CD4-positive, alpha-beta T cell (primary cell): ENCODE data around the gene HCFC1R1. TPM values are rescaled to one million over a fixed set of nuclear protein-coding genes. Genes with fewer than 3 reads are reported as not detected.
"Not testable (repeated sequence)": the region's sequence is repeated elsewhere in the genome, so short reads cannot be mapped to it uniquely, and the experiment has no call there.

Experiments used
- ATAC-seq: fragments of 200-7000 bp; cut with Tn5 transposase; one replicate; pipeline ENCODE4 v1.10.0; 2022; ENCODE audit warnings: mild to moderate bottlenecking; ENCODE audit not compliant: poor library complexity
- CTCF ChIA-PET: fragments of 350-600 bp; sonication (Branson Sonifier 250); formaldehyde crosslinking; loops from one replicate; lab custom pipeline; 2021; ENCODE audit warnings: antibody characterized with exemption, inconsistent platforms; lab: Charles Lee
- POLR2A ChIA-PET: fragments of 350-600 bp; sonication (Branson Sonifier 250); formaldehyde crosslinking; loops from one replicate; lab custom pipeline; 2021; ENCODE audit warnings: antibody characterized with exemption, inconsistent platforms; lab: Charles Lee
- DNase-seq, 14 experiments: peaks; one replicate each; pipeline ENCODE4 v3.0.0-alpha.2; 2013 to 2020; ENCODE audit warnings: mixed read lengths in 2 of 14
- H3K27ac ChIP-seq, 2 donors: one replicate each; pipeline versions ENCODE4 v1.5.1 to v1.7.0; 2013; ENCODE audit warnings: low read length in 2 of 2, low read depth in 1 of 2, mild to moderate bottlenecking in 1 of 2
- H3K27me3 ChIP-seq, 2 experiments: 1 replicate in 1 of 2; 2 replicates in 1 of 2; pipeline versions ENCODE4 v1.6.1 to v1.7.0; 2013; ENCODE audit warnings: low read length in 2 of 2, control low read depth in 1 of 2, mild to moderate bottlenecking in 1 of 2, moderate library complexity in 1 of 2; ENCODE audit not compliant: insufficient read depth in 2 of 2, control insufficient read depth in 1 of 2
- H3K36me3 ChIP-seq: one replicate; pipeline ENCODE4 v1.6.1; 2013; ENCODE audit warnings: low read length, control low read depth; ENCODE audit not compliant: insufficient read depth
- H3K4me1 ChIP-seq: one replicate; pipeline ENCODE4 v1.6.1; 2013; ENCODE audit warnings: low read length, control low read depth; ENCODE audit not compliant: insufficient read depth
- H3K4me3 ChIP-seq: one replicate; pipeline ENCODE4 v1.5.1; 2013; ENCODE audit warnings: mild to moderate bottlenecking, low read length, moderate library complexity
- H3K9me3 ChIP-seq, 2 experiments: 1 replicate in 1 of 2; 2 replicates in 1 of 2; pipeline versions ENCODE4 v1.6.1 to v1.7.0; 2013; ENCODE audit warnings: low read length in 2 of 2, mild to moderate bottlenecking in 2 of 2, control low read depth in 1 of 2, moderate library complexity in 1 of 2; ENCODE audit not compliant: control insufficient read depth in 1 of 2, insufficient read depth in 1 of 2
- H3K27ac Mint-ChIP-seq: one replicate; pipeline ENCODE4 v1.8.0; 2020; ENCODE audit warnings: mixed read lengths
- H3K27me3 Mint-ChIP-seq: one replicate; pipeline ENCODE4 v1.8.0; 2021; ENCODE audit warnings: mixed read lengths
- H3K36me3 Mint-ChIP-seq: one replicate; pipeline ENCODE4 v1.8.0; 2021; ENCODE audit warnings: low read depth, mixed read lengths
- H3K4me1 Mint-ChIP-seq: one replicate; pipeline ENCODE4 v1.8.0; 2021; ENCODE audit warnings: low read depth, mixed read lengths
- H3K4me3 Mint-ChIP-seq: one replicate; pipeline ENCODE4 v1.8.0; 2020; ENCODE audit warnings: mild to moderate bottlenecking, mixed read lengths
- H3K9me3 Mint-ChIP-seq: one replicate; pipeline ENCODE4 v1.8.0; 2020; ENCODE audit warnings: mixed read lengths
- intact Hi-C, 2 experiments: fragments of 100-400 bp; cut with DNase I in 1 of 2; cut with micrococcal nuclease in 1 of 2; formaldehyde crosslinking; loops; one replicate each; pipeline versions ENCODE4 v1.15.1 to v1.9.0; 2023 to 2025; cut with DNase I, micrococcal nuclease
- polyA plus RNA-seq, 2 donors: library from polyadenylated mRNA; unstranded; fragments of 120-200 nt; gene quantifications; one replicate each; pipeline ENCODE4 v1.2.1, GENCODE V29; 2013
- total RNA-seq, 174 experiments: library from RNA in 2 of 174; stranded (reverse) in 2 of 174; gene quantifications; one replicate each; pipeline ENCODE4 v1.2.3 and lab custom pipeline; 2021 to 2026
- TF ChIP-seq, protein P1 (sequence below): fragments of 200-600 bp; IDR thresholded peaks from one replicate; pipeline ENCODE4 v1.8.0; 2022; ENCODE audit warnings: antibody characterized with exemption, mild to moderate bottlenecking

The HCFC1R1 gene, protein sequence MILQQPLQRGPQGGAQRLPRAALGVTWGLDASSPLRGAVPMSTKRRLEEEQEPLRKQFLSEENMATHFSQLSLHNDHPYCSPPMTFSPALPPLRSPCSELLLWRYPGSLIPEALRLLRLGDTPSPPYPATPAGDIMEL
- 10 to 100 TPM in 1 of 2 experiments, 1 to 10 TPM in 1; 8.9 to 11.0 TPM for total RNA-seq
- polyA plus RNA-seq (2013, experiment 1 of 2) = 26.0 TPM
- polyA plus RNA-seq (2013, experiment 2 of 2) = 28.3 TPM
- 2.8 to 17.5 (median 9.0) reads per million in 172 experiments for total RNA-seq (lab: John Stamatoyannopoulos, UW)

DNA sequence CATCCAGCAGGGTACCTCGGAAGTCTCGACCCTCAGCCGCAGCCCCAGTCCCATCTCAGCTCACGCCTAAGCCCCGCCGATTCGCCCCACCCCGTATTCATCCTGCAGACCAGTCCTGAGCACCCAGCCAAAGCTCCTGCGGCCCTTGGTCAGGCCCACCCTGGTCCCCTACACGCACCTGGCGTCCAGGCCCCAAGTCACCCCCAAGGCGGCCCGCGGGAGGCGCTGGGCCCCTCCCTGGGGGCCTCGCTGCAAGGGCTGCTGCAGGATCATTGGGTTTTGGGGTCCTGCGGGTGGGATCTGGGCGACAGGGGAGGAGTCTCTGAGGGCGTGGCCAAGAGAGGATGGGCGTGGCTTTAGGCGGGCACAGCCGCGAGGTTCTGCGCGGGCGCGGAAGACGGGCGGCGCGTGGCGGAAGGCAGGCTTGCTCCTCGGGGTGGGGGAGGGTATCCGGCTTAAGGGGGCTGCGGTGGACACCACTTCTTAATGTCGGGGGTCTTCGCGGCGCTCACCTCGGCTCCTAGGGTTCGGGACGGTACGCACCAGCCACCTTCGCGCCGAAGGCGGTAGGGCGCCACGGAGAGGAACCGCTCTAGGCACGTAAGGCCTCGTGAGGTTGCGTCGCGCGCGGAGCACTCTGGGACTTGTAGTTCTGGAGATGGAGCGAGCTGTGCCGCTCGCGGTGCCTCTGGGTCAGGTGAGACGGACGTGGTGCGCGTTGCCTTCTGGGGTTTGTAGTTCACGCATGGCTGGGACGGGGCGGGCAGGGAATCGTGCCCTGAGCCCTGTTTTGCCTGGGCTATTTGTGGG is at the start of gene HCFC1R1, which contains the start of gene THOC6:
Gene HCFC1R1, minus strand, starts transcription at position 274 of the 810 bp plus-strand sequence. Its CDS starts 1 bp downstream, at position 273.
Gene THOC6, plus strand, starts transcription at position 367 of the 810 bp plus-strand sequence. Its CDS starts 292 bp downstream, at position 659.
- H3K4me1 ChIP-seq = peaks cover 77% of the 10 kb centered on the region
- Mint-ChIP-seq H3K36me3 (peaks cover 22% of the 10 kb centered on the region), H3K9me3 (no peaks in the 10 kb centered on the region), H3K4me3 (peak within 1 kb of the TSS; percentile 66), H3K27me3 (peaks cover 1% of the 10 kb centered on the region), H3K27ac (peak within 1 kb of the TSS; percentile 78), H3K4me1 (peaks cover 51% of the 10 kb centered on the region)
- H3K27me3 ChIP-seq = peaks cover 0 to 4% of the 10 kb centered on the region in 2 experiments
- H3K4me3 ChIP-seq = peak within 1 kb of the TSS; percentile 78
- TF ChIP-seq, protein P1, sequence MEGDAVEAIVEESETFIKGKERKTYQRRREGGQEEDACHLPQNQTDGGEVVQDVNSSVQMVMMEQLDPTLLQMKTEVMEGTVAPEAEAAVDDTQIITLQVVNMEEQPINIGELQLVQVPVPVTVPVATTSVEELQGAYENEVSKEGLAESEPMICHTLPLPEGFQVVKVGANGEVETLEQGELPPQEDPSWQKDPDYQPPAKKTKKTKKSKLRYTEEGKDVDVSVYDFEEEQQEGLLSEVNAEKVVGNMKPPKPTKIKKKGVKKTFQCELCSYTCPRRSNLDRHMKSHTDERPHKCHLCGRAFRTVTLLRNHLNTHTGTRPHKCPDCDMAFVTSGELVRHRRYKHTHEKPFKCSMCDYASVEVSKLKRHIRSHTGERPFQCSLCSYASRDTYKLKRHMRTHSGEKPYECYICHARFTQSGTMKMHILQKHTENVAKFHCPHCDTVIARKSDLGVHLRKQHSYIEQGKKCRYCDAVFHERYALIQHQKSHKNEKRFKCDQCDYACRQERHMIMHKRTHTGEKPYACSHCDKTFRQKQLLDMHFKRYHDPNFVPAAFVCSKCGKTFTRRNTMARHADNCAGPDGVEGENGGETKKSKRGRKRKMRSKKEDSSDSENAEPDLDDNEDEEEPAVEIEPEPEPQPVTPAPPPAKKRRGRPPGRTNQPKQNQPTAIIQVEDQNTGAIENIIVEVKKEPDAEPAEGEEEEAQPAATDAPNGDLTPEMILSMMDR = no peak
- peak within 1 kb of the TSS; percentile 80 to 96 for H3K27ac ChIP-seq
- ATAC-seq (peak; percentile 76), DNase-seq (peak; percentile 90 to 99 (median 95))
- H3K36me3 ChIP-seq = peaks cover 20% of the 10 kb centered on the region
- H3K9me3 ChIP-seq = peaks cover 0 to 1% of the 10 kb centered on the region in 2 experiments
- ChIA-PET CTCF (interaction anchor here (0.7 to 5.1 kb wide), 4 partner anchors 8 to 156 kb away, joined by 3 to 35 read pairs (median 5); no protein-coding TSS in a partner anchor), POLR2A (interaction anchor here (0.6 to 2.3 kb wide), 10 partner anchors 8 to 377 kb away, joined by 4 to 8 read pairs (median 5); partner anchors contain the start of genes ZNF174, ZNF213 and ZSCAN32)
- intact Hi-C loops = loop anchor here in 1 of 2 experiments (10.0 kb wide), 1 partner anchor 431 kb away; no protein-coding TSS in a partner anchor

DNA sequence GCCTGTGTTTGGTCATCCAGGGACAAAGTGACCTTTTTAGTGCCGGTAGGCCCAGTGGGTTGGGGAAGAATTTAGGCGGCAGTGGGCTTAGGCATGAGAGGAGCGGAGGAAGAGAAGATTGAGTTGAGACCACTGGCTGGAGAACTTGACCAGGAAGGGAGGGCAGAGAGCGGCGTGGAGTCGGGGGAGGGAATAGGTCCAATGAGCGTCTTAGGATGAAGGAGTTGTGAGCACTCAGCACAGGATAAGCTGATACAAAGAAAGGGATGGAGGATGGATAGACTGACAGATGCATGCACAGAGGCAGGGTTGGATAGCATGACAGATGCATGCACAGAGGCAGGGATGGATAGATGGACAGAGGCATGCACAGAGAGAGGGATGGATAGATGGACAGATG is 49.7 kb upstream of the HCFC1R1 start:
- Mint-ChIP-seq H3K27me3 (no peaks in the 10 kb centered on the region), H3K4me1 (peaks cover 91% of the 10 kb centered on the region), H3K27ac (peak overlapping the region; percentile 95), H3K4me3 (peak overlapping the region; percentile 47), H3K9me3 (no peaks in the 10 kb centered on the region), H3K36me3 (peaks cover 20% of the 10 kb centered on the region)
- no peaks in the 10 kb centered on the region for H3K9me3 ChIP-seq
- peaks cover 16% of the 10 kb centered on the region for H3K36me3 ChIP-seq
- POLR2A ChIA-PET = interaction anchor here (1.0 to 5.9 kb wide), 5 partner anchors 8 to 55 kb away, joined by 3 to 137 read pairs (median 58); partner anchors contain the start of genes IL32 and ZSCAN10
- ATAC-seq = no peak
- peak overlapping the region; percentile 20 for H3K4me3 ChIP-seq
- H3K27me3 ChIP-seq = no peaks in the 10 kb centered on the region
- CTCF ChIA-PET = no interaction called here
- H3K27ac ChIP-seq = peak overlapping the region in 1 of 2 donors; percentile 50
- DNase-seq = no peak
- TF ChIP-seq, protein P1 = no peak
- peaks cover 99% of the 10 kb centered on the region for H3K4me1 ChIP-seq
- intact Hi-C loops = no loop called here

DNA sequence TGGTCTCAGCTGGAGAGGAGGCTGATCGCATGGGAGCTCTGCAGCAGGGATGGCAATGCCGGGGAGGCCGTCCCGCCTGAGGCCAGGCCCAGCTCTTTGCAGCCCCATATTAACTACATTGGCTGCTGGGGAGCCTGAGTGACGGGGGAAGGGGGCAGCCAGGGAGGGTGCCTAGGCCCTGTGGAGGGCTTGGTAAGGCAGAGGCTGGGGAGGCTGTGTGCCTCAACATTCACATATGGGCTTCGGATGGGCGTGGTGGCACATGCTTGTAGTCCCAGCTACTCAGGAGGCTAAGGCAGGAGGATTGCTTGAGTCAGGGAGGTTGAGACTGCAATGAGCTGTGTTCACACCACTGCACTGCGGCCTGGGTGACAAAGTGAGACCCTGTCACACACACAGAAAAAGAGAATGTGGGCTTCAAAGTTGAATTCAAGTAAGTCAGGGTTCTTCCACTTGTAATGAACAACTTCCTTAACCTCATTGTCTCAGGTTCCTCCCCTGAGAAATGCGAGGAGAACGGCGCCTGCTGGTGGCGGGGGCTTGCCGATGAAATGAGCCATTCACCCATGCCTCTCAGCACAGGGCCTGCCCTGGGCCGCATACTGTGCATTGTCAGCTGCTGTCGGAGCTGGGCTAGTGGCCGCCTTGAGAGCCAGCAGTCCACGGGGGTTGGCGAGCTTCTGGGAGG is 49.0 kb upstream of the HCFC1R1 start:
- H3K9me3 ChIP-seq, H3K9me3 Mint-ChIP-seq, H3K27me3 Mint-ChIP-seq, H3K27me3 ChIP-seq, intact Hi-C loops, H3K4me3 ChIP-seq: not testable (repeated sequence)
- peak overlapping the region; percentile 47 for H3K4me3 Mint-ChIP-seq
- H3K27ac ChIP-seq = peak overlapping the region in 1 of 2 donors; percentile 50
- POLR2A ChIA-PET = interaction anchor here (1.0 to 5.3 kb wide), 4 partner anchors 13 to 57 kb away, joined by 3 to 58 read pairs (median 8); partner anchors contain the start of gene ZSCAN10
- ATAC-seq (peak; percentile 14), DNase-seq (peak in 4 of 14 experiments; percentile 39 to 76 (median 70))
- H3K36me3 ChIP-seq = peaks cover 23% of the 10 kb centered on the region
- peaks cover 27% of the 10 kb centered on the region for H3K36me3 Mint-ChIP-seq
- peaks cover 99% of the 10 kb centered on the region for H3K4me1 ChIP-seq
- H3K4me1 Mint-ChIP-seq = peaks cover 90% of the 10 kb centered on the region
- peak overlapping the region; percentile 95 for H3K27ac Mint-ChIP-seq
- CTCF ChIA-PET = interaction anchor here (0.9 kb wide), 1 partner anchor 13 kb away, joined by 3 read pairs; no protein-coding TSS in a partner anchor

DNA sequence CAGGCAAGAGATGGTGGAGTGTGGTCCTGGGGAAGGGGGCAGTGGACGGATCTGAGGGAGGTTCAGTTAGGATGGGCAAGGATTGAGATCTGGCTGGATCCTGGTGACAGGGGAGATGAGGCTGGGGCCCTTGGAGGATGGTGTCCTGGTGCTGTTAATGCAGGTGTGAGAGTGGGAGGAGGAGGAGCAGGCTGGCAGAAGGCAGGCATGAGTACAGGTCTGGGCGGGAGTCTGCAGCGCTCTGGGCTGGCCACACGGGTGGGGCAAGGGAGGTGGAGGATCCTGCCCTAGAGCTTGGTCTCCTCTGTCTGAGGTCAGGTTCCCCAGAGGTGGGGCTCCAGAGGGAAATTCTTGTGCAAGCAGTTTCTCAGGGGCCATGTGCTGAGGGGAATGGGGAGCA is 48.4 kb upstream of the HCFC1R1 start:
- H3K9me3 Mint-ChIP-seq, H3K27ac ChIP-seq, ATAC-seq, H3K9me3 ChIP-seq, H3K27me3 Mint-ChIP-seq, H3K4me3 ChIP-seq, intact Hi-C loops, H3K27me3 ChIP-seq: not testable (repeated sequence)
- H3K4me1 ChIP-seq = peaks cover 99% of the 10 kb centered on the region
- Mint-ChIP-seq H3K4me3 (peak overlapping the region; percentile 80), H3K36me3 (peaks cover 33% of the 10 kb centered on the region), H3K27ac (peak overlapping the region; percentile 88), H3K4me1 (peaks cover 89% of the 10 kb centered on the region)
- peak in 3 of 14 experiments; percentile 41 to 43 (median 42) for DNase-seq
- H3K36me3 ChIP-seq = peaks cover 29% of the 10 kb centered on the region
- CTCF ChIA-PET = interaction anchor here (0.9 kb wide), 1 partner anchor 12 kb away, joined by 3 read pairs; no protein-coding TSS in a partner anchor
- POLR2A ChIA-PET = interaction anchor here (2.2 to 2.4 kb wide), 2 partner anchors 27 to 57 kb away, joined by 6 to 11 read pairs; partner anchors contain the start of gene ZSCAN10
